Measurements from ENCODE around the gene GPR157.

DNA sequence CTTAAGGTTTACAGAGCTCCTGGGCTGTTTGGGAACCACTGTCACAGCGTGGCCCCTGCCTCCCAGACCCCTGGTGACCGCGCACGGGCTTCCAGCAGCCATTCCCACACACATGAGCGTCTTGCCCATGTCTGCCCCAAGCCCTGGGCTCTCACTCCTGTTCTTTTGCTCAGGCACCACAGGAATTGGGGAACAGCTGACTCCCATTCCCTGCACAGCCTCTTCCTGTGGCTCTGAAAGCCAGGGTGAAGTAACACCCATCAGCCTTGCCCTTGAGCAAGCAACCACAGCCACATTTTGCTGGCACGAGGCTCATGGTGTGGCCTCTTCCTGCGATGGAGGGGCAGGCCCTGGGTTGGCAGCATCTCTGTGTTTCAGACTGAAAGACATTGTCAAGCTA, 14.3 kb upstream of the GPR157 start:
- no peak for TF ChIP-seq ZBTB7A (IDR thresholded peaks at IDR 0.05; ENCODE audit: low read depth)
- TF ChIP-seq, protein P1, sequence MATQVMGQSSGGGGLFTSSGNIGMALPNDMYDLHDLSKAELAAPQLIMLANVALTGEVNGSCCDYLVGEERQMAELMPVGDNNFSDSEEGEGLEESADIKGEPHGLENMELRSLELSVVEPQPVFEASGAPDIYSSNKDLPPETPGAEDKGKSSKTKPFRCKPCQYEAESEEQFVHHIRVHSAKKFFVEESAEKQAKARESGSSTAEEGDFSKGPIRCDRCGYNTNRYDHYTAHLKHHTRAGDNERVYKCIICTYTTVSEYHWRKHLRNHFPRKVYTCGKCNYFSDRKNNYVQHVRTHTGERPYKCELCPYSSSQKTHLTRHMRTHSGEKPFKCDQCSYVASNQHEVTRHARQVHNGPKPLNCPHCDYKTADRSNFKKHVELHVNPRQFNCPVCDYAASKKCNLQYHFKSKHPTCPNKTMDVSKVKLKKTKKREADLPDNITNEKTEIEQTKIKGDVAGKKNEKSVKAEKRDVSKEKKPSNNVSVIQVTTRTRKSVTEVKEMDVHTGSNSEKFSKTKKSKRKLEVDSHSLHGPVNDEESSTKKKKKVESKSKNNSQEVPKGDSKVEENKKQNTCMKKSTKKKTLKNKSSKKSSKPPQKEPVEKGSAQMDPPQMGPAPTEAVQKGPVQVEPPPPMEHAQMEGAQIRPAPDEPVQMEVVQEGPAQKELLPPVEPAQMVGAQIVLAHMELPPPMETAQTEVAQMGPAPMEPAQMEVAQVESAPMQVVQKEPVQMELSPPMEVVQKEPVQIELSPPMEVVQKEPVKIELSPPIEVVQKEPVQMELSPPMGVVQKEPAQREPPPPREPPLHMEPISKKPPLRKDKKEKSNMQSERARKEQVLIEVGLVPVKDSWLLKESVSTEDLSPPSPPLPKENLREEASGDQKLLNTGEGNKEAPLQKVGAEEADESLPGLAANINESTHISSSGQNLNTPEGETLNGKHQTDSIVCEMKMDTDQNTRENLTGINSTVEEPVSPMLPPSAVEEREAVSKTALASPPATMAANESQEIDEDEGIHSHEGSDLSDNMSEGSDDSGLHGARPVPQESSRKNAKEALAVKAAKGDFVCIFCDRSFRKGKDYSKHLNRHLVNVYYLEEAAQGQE (IDR thresholded peaks at IDR 0.05; ENCODE audit: low read depth) = no peak
- TF ChIP-seq, protein P2, sequence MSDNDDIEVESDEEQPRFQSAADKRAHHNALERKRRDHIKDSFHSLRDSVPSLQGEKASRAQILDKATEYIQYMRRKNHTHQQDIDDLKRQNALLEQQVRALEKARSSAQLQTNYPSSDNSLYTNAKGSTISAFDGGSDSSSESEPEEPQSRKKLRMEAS (IDR thresholded peaks at IDR 0.05) = no peak
- no peak for TF ChIP-seq NFIC (IDR thresholded peaks at IDR 0.05)
- no peak for TF ChIP-seq EGR1 (IDR thresholded peaks at IDR 0.05)
- TF ChIP-seq TEAD4 (IDR thresholded peaks at IDR 0.05) = no peak
- TF ChIP-seq YY1 (IDR thresholded peaks at IDR 0.05; ENCODE audit: low read depth) = no peak
- no peak for TF ChIP-seq EP300 (IDR thresholded peaks at IDR 0.05; ENCODE audit: borderline replicate concordance)
- TF ChIP-seq RAD21 (IDR thresholded peaks at IDR 0.05; ENCODE audit: low read depth) = no peak
- TF ChIP-seq FOXM1 (IDR thresholded peaks at IDR 0.05; ENCODE audit: borderline replicate concordance, low read depth) = no peak
- no peak for TF ChIP-seq CEBPB (IDR thresholded peaks at IDR 0.05)

All from Ishikawa (cell line).